Neuron (in vitro differentiated cells): Measurements from ENCODE around the gene ARHGEF10L.

Source experiments
- H2AFZ ChIP-seq: one replicate; pipeline ENCODE4 v1.6.1; 2013; ENCODE audit warnings: low read depth, mild to moderate bottlenecking, inconsistent platforms, low read length, moderate library complexity
- H3K27me3 ChIP-seq: one replicate; pipeline ENCODE4 v1.6.1; 2013; ENCODE audit warnings: low read length; ENCODE audit not compliant: insufficient read depth
- H3K36me3 ChIP-seq: one replicate; pipeline ENCODE4 v1.6.1; 2013; ENCODE audit warnings: low read length; ENCODE audit not compliant: insufficient read depth
- H3K4me1 ChIP-seq: one replicate; pipeline ENCODE4 v1.6.1; 2013; ENCODE audit warnings: low read length; ENCODE audit not compliant: insufficient read depth
- H3K4me3 ChIP-seq: 2 replicates; pipeline ENCODE4 v1.5.1; 2013; ENCODE audit warnings: mild to moderate bottlenecking, low read length, moderate library complexity
- H3K9me3 ChIP-seq: one replicate; pipeline ENCODE4 v1.6.1; 2013; ENCODE audit warnings: low read length

Gene ARHGEF10L

GRCh38 chr1:17642169-17642568 lies 102.7 kb downstream of the ARHGEF10L start:
- H3K27me3 ChIP-seq = no peaks in the 10 kb centered on the region
- H3K4me1 ChIP-seq = peaks cover 6% of the 10 kb centered on the region
- no peak overlapping the region for H2AFZ ChIP-seq
- H3K36me3 ChIP-seq = peaks cover 39% of the 10 kb centered on the region
- no peaks in the 10 kb centered on the region for H3K9me3 ChIP-seq
- H3K4me3 ChIP-seq = no peak overlapping the region

DNA sequence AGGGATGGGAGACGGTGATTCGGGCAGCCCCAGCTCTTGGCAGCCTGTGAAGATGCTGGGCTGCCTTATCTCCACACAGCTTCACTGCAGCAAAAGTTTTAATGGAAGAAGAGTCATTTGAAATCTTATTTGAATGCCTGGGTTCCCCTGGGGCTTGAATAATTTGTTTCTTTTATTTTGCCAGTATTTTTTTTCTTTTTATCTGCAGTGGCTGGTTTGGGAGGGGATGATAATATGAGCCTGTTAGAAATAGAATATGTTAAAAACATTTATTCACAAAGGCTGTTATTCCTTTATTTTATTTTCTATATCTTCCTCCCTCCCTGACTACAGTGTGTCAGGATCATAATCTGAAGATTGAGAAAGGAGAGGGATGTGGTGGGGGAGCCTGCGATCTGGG lies 103.4 kb downstream of the ARHGEF10L start:
- Histone ChIP-seq H3K36me3 (peaks cover 39% of the 10 kb centered on the region), H3K4me3 (no peak overlapping the region), H3K4me1 (peaks cover 6% of the 10 kb centered on the region), H2AFZ (no peak overlapping the region), H3K27me3 (no peaks in the 10 kb centered on the region), H3K9me3 (no peaks in the 10 kb centered on the region)

- Histone ChIP-seq H3K27me3 (no peaks in the 10 kb centered on the region), H2AFZ (no peak overlapping the region), H3K9me3 (no peaks in the 10 kb centered on the region), H3K4me1 (peaks cover 6% of the 10 kb centered on the region), H3K36me3 (peaks cover 39% of the 10 kb centered on the region), H3K4me3 (no peak overlapping the region)
Observed at GRCh38 chr1:17643861-17644703, 104.6 kb downstream of the ARHGEF10L start.

GRCh38 chr1:17645068-17645911 lies 105.8 kb downstream of the ARHGEF10L start:
- Histone ChIP-seq H3K27me3 (no peaks in the 10 kb centered on the region), H3K9me3 (no peaks in the 10 kb centered on the region), H3K36me3 (peaks cover 29% of the 10 kb centered on the region), H3K4me1 (peaks cover 6% of the 10 kb centered on the region), H2AFZ (no peak overlapping the region), H3K4me3 (no peak overlapping the region)

DNA sequence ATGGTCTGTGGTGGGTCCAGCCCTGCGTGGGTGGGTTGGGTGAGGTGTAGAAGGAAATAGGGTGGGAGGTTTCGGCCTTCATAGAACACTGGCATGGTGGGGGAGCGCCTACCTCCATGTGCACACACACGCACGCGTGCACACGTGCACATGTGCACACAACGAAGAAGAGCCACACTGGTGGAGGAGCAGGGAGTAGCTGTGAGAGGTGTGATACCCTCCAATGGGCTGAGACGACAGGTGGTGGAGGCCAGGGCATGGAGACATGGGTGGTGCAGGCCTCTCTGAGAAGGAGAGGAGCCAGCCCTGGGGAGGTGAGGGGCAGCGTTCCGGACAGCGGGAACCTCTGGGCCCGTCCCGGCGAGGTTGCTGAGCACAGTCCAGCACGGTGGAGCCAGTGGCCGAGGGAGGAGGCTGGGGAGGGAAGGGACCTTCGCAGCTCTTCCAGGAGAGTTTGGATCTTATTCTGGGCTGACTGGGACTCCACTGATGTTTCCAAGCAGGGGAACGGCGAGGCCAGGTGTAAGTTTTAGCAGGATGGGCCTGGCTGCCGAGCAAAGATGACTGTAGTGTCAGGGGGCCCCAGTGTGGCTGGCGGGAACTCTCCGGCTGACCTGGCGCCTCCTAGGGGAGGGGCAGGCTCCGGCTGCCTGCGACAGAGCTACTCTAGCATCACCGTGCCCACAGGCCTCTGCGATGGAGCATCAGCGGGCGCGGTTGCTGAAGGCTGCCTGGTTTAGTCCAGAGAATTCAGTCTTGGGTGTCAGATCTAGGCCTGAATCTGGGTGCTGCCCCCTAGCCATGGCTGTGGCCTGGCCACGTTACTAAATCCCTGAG lies 107.2 kb downstream of the ARHGEF10L start:
- no peaks in the 10 kb centered on the region for H3K27me3 ChIP-seq
- H3K9me3 ChIP-seq = no peaks in the 10 kb centered on the region
- H2AFZ ChIP-seq = no peak overlapping the region
- peaks cover 20% of the 10 kb centered on the region for H3K36me3 ChIP-seq
- peaks cover 6% of the 10 kb centered on the region for H3K4me1 ChIP-seq
- no peak overlapping the region for H3K4me3 ChIP-seq

DNA sequence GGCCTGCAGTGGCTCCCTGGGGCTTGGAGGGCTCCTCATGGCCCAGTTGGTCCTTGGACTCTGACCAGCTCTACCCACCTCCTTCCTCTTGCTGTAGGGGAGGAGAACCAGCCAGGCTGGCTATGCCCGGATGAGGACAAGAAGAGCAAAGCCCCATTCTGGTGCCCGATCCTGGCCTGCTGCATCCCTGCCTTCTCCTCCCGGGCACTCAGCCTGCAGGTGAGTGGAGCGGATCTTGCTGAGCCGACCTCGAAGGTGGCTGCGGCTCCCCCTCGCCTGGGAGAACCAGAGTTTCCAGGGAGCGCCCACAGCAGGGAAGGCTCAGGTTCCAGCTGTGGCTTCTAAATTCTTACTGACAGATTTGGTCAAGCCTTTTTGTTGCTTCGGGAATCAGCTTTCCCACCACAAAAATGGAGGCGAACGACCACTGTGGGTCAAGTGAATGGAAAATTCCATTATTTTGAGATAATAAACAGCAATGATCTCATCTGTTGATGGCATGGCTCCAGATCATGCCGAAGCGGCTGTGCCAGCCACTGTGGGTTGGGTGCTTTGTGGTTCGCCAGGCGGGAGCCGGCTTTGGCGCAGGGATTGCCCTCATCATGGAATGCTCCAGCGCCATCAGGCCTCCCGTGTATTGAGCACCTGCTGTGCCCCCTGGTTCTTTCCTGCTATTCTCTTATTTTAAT lies 109.1 kb downstream of the ARHGEF10L start:
- H3K36me3 ChIP-seq = peaks cover 20% of the 10 kb centered on the region
- no peak overlapping the region for H3K4me3 ChIP-seq
- no peaks in the 10 kb centered on the region for H3K9me3 ChIP-seq
- peaks cover 15% of the 10 kb centered on the region for H3K4me1 ChIP-seq
- H3K27me3 ChIP-seq = no peaks in the 10 kb centered on the region
- no peak overlapping the region for H2AFZ ChIP-seq

DNA sequence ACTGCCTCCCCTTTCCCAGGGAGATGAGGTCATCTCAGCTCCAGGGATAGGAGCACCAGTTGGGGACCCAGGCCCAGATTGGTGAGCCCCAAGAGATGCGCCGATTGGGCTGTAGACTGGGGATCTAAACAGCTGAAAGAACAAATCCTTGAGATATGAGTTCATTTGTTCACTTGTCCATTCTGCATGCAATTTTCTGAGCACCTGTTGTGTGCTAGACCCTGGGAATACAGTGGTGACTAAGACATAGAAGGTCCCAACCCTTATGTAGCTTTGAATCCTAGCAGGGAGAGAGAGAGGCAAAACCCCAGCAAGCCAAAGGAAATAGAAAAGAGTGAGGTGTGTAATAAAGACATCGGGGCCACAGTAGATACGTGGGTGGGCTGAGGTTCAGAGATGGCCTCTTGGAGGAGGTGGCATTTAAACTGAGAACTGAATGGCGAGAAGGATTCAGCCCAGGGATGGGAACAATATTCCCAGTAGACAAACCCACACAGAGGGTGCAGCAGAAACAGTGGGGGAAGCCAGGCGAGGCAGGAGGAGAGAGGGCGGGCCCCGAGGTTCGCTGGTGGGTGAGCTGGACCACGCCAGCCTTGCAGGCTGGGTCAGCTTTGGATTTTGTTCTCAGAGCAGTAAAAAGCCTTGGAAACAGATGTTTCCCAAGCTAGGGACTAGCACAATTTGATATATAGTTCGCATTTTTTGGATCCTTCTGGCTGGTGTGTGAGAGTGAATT lies 110.0 kb downstream of the ARHGEF10L start:
- no peaks in the 10 kb centered on the region for H3K9me3 ChIP-seq
- H3K4me3 ChIP-seq = no peak overlapping the region
- no peak overlapping the region for H2AFZ ChIP-seq
- no peaks in the 10 kb centered on the region for H3K27me3 ChIP-seq
- H3K4me1 ChIP-seq = peaks cover 12% of the 10 kb centered on the region
- H3K36me3 ChIP-seq = peaks cover 18% of the 10 kb centered on the region

DNA sequence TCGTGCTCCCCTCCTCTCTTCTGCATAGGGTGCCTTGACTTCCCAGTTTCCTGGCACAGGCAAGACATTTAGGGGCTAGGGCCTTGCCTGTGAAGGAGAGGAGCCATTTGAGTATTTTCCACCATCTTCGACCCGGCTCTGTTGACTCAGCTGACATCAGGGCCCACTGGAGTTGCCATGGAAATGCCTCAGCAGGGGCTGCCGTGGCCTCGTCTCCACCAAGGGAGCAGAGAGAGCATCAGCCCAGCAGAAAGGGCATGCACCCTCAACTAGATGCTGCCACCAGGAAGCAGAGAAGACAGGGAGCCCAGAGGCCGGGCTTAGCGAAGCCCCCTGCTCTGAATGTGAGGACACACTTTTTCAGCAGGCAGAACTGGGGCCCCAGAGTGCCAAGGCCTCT lies 113.8 kb downstream of the ARHGEF10L start:
- no peak overlapping the region for H3K4me3 ChIP-seq
- no peak overlapping the region for H2AFZ ChIP-seq
- H3K27me3 ChIP-seq = no peaks in the 10 kb centered on the region
- H3K9me3 ChIP-seq = no peaks in the 10 kb centered on the region
- peaks cover 32% of the 10 kb centered on the region for H3K36me3 ChIP-seq
- peaks cover 10% of the 10 kb centered on the region for H3K4me1 ChIP-seq

DNA sequence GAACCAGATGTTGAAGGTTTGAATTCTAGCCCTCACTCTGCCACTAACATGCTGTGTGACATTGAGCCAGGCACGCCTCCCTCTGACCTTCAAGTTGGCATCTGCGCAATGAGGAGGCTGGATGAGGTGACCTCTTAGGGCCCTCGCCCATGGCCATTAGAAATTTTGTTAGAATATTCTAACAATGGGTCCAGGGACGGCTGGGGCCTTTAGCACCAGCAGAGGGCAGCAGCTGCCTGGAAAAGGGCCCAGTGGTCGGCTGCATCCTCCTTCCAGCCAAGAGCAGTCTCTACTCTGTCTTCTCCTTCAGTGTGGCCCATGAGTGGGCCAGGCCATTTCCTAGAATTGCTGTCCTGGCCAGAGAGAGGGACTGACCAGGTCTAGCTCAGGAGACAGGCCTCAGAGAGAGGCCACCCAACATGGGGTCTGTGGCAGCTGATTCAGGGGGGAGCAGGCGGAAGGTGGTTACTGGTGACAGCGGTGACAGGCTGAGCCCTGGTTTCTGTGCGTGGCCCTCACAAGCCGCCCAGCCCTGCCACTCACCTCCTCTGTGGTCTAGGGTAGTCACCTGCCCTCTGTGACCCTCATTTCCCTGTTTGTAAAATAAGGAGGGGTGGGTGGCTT lies 114.3 kb downstream of the ARHGEF10L start:
- Histone ChIP-seq H3K36me3 (peaks cover 33% of the 10 kb centered on the region), H3K4me3 (no peak overlapping the region), H2AFZ (no peak overlapping the region), H3K27me3 (no peaks in the 10 kb centered on the region), H3K9me3 (no peaks in the 10 kb centered on the region), H3K4me1 (peaks cover 10% of the 10 kb centered on the region)

DNA sequence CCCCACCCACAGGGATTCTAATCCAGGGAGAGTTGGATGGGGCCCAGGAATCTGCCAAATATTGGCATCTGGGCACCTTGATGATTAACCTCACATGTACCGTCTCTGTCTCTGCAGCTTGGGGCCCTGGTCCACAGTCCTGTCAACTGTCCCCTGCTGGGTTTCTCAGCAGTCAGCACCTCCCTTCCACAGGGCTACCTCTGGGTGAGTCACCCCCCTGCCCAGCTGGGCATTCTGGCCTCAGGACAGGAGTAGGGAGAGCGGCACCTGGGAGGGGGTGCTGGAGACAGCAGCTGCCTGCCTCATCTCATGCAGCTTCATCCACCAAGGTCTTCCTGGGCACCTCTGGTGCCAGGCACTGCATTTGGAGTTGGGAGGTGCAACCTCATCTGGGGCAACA lies 115.0 kb downstream of the ARHGEF10L start:
- H2AFZ ChIP-seq = no peak overlapping the region
- no peaks in the 10 kb centered on the region for H3K9me3 ChIP-seq
- H3K4me3 ChIP-seq = no peak overlapping the region
- H3K27me3 ChIP-seq = no peaks in the 10 kb centered on the region
- H3K36me3 ChIP-seq = peaks cover 35% of the 10 kb centered on the region
- peaks cover 10% of the 10 kb centered on the region for H3K4me1 ChIP-seq

GRCh38 chr1:17655169-17655568 lies 115.7 kb downstream of the ARHGEF10L start:
- Histone ChIP-seq H3K4me3 (no peak overlapping the region), H3K36me3 (peaks cover 35% of the 10 kb centered on the region), H3K9me3 (no peaks in the 10 kb centered on the region), H3K27me3 (no peaks in the 10 kb centered on the region), H3K4me1 (peaks cover 10% of the 10 kb centered on the region), H2AFZ (no peak overlapping the region)
